Endothelial cell of umbilical vein (primary cell): Measurements from ENCODE around the gene ACLY.

ENCODE experiments used
- FOS ChIP-seq: IDR thresholded peaks from 2 replicates; pipeline ENCODE4 v1.6.1; 2011; ENCODE audit warnings: mild to moderate bottlenecking, low read length, moderate library complexity, borderline replicate concordance; ENCODE audit not compliant: insufficient read depth
- POLR2A ChIP-seq: IDR thresholded peaks from 2 replicates; pipeline ENCODE4 v1.6.1; 2012; ENCODE audit warnings: low read depth, mild to moderate bottlenecking, control low read depth, low read length
- TF ChIP-seq, protein P1 (sequence below), 2 donors: IDR thresholded peaks; 1 replicate in 1 of 2; 2 replicates in 1 of 2; pipeline ENCODE4 v1.5.1; 2011; ENCODE audit warnings: low read length in 2 of 2, mild to moderate bottlenecking in 2 of 2, moderate library complexity in 2 of 2, control low read depth in 1 of 2, inconsistent platforms in 1 of 2, low read depth in 1 of 2; ENCODE audit not compliant: insufficient read depth in 1 of 2; ENCODE audit errors: extremely low read depth in 1 of 2

DNA sequence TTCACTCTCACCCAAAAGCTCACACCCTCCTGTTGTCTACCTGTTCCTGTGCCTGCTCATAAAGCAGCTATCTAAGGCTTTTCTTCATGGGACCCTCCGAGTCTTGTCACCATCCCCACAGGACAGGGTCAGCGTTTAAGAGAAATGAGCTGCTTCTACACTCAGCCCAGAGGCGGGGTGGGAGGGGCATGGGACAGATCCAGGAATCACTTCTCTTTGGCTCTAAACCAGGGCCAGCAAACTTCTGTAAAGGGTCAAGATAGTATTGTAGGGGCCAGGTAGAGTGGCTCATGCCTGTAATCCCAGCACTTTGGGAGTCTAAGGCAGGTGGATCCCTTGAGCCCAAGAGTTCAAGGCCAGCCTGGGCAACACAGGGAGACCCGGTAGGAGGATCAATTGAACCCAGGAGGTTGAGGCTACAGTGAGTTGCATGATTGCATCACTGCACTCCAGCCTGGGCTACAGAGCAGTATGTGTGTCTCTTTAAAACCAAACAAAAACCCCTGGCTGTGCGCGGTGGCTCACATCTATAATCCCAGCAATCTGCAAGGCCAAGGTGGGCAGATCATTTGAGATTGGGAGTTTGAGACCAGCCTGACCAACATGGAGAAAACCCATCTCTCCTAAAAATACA is 30.3 kb downstream of the ACLY start:
- TF ChIP-seq POLR2A (no peak), FOS (no peak)
- TF ChIP-seq, protein P1, sequence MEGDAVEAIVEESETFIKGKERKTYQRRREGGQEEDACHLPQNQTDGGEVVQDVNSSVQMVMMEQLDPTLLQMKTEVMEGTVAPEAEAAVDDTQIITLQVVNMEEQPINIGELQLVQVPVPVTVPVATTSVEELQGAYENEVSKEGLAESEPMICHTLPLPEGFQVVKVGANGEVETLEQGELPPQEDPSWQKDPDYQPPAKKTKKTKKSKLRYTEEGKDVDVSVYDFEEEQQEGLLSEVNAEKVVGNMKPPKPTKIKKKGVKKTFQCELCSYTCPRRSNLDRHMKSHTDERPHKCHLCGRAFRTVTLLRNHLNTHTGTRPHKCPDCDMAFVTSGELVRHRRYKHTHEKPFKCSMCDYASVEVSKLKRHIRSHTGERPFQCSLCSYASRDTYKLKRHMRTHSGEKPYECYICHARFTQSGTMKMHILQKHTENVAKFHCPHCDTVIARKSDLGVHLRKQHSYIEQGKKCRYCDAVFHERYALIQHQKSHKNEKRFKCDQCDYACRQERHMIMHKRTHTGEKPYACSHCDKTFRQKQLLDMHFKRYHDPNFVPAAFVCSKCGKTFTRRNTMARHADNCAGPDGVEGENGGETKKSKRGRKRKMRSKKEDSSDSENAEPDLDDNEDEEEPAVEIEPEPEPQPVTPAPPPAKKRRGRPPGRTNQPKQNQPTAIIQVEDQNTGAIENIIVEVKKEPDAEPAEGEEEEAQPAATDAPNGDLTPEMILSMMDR (IDR thresholded peaks at IDR 0.05; ENCODE audit: extremely low read depth in 1 of 2, insufficient read depth in 1 of 2, low read depth in 1 of 2, low read length in 2 of 2) = no peak
